Sigmoid colon (tissue), 4 donors: ENCODE measurements around the gene NRP1.
"Not testable (repeated sequence)": the region's sequence is repeated elsewhere in the genome, so short reads cannot be mapped to it uniquely, and the experiment has no call there.

ENCODE experiments used
- POLR2AphosphoS5 ChIP-seq, 4 donors: sonication (generic); formaldehyde crosslinking; IDR thresholded peaks; one replicate each; pipeline ENCODE4 v1.6.1; 2017; ENCODE audit warnings: antibody characterized with exemption in 4 of 4
- TF ChIP-seq, protein P1 (sequence below), 4 experiments: fragments of 450-650 bp in 3 of 4; fragments of 200-600 bp in 1 of 4; IDR thresholded peaks; one replicate each; pipeline ENCODE4 v1.5.1; 2016 to 2019; ENCODE audit warnings: antibody characterized with exemption in 4 of 4, mild to moderate bottlenecking in 3 of 4, moderate library complexity in 2 of 4

DNA sequence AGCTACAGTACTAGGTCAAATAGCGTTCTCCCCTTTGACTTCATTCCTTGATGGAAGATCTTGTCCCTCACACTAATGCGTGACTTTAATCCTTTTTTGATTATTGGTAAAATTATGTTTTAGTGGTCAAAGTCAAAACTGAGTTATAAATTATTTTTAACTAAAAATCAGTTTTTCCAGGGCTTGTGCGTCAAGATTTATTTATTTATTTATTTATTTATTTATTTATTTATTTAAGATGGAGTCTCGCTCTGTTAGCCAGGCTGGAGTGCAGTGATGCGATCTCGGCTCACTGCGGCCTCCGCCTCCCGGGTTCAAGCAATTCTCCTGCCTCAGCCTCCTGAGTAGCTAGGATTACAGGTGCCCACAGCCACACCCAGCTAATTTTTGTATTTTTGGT lies 112.2 kb downstream of the NRP1 start:
- TF ChIP-seq, protein P1, sequence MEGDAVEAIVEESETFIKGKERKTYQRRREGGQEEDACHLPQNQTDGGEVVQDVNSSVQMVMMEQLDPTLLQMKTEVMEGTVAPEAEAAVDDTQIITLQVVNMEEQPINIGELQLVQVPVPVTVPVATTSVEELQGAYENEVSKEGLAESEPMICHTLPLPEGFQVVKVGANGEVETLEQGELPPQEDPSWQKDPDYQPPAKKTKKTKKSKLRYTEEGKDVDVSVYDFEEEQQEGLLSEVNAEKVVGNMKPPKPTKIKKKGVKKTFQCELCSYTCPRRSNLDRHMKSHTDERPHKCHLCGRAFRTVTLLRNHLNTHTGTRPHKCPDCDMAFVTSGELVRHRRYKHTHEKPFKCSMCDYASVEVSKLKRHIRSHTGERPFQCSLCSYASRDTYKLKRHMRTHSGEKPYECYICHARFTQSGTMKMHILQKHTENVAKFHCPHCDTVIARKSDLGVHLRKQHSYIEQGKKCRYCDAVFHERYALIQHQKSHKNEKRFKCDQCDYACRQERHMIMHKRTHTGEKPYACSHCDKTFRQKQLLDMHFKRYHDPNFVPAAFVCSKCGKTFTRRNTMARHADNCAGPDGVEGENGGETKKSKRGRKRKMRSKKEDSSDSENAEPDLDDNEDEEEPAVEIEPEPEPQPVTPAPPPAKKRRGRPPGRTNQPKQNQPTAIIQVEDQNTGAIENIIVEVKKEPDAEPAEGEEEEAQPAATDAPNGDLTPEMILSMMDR (IDR thresholded peaks at IDR 0.05): not testable (repeated sequence)
- not testable (repeated sequence) for TF ChIP-seq POLR2AphosphoS5 (IDR thresholded peaks at IDR 0.05)
